GM10847 (cell line): Measurements from ENCODE around the gene RSF1.

Experiments used
- POLR2A ChIP-seq: IDR thresholded peaks from 2 replicates; pipeline ENCODE4 v1.6.1; 2011; ENCODE audit not compliant: insufficient read length; ENCODE audit errors: extremely low read depth

Gene RSF1, protein sequence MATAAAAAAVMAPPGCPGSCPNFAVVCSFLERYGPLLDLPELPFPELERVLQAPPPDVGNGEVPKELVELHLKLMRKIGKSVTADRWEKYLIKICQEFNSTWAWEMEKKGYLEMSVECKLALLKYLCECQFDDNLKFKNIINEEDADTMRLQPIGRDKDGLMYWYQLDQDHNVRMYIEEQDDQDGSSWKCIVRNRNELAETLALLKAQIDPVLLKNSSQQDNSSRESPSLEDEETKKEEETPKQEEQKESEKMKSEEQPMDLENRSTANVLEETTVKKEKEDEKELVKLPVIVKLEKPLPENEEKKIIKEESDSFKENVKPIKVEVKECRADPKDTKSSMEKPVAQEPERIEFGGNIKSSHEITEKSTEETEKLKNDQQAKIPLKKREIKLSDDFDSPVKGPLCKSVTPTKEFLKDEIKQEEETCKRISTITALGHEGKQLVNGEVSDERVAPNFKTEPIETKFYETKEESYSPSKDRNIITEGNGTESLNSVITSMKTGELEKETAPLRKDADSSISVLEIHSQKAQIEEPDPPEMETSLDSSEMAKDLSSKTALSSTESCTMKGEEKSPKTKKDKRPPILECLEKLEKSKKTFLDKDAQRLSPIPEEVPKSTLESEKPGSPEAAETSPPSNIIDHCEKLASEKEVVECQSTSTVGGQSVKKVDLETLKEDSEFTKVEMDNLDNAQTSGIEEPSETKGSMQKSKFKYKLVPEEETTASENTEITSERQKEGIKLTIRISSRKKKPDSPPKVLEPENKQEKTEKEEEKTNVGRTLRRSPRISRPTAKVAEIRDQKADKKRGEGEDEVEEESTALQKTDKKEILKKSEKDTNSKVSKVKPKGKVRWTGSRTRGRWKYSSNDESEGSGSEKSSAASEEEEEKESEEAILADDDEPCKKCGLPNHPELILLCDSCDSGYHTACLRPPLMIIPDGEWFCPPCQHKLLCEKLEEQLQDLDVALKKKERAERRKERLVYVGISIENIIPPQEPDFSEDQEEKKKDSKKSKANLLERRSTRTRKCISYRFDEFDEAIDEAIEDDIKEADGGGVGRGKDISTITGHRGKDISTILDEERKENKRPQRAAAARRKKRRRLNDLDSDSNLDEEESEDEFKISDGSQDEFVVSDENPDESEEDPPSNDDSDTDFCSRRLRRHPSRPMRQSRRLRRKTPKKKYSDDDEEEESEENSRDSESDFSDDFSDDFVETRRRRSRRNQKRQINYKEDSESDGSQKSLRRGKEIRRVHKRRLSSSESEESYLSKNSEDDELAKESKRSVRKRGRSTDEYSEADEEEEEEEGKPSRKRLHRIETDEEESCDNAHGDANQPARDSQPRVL (N-terminal part only)

GRCh38 chr11:77820565-77821348 is at the start of gene RSF1, which contains the start of gene AAMDC:
Gene RSF1, minus strand, starts transcription at chr11:77820722. Its CDS starts 8 bp downstream, at chr11:77820714.
Gene AAMDC, plus strand, starts transcription at chr11:77821144. Its CDS starts 21,353 bp downstream, at chr11:77842497.
- TF ChIP-seq POLR2A: peak; percentile 48

- TF ChIP-seq POLR2A: no peak
Measured at GRCh38 chr11:77868744-77869143, 48.2 kb upstream of the RSF1 start.

DNA sequence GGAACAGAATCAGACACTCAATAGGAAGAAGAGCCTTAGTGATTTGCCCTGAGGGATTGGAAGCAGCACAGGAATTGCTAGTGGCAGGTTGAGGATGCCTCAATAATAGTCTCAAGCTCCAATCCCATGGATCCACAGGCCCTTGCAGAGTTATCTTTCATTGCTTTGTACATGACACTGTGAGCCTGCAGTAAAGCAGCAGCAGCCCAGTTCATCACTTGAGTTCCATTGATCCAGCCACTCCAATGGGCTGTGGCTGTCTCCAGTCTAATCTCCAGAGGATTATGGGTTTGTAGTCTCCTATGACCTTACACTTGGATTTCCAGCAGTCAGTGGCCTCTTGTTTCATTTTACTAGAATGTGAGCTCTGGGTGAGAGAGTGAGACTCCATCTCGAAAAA is 45.8 kb upstream of the RSF1 start:
- TF ChIP-seq POLR2A: no peak

GRCh38 chr11:77865805-77866204 is 45.3 kb upstream of the RSF1 start:
- no peak for TF ChIP-seq POLR2A

GRCh38 chr11:77854838-77855237 is 34.3 kb upstream of the RSF1 start:
- TF ChIP-seq POLR2A: no peak

DNA sequence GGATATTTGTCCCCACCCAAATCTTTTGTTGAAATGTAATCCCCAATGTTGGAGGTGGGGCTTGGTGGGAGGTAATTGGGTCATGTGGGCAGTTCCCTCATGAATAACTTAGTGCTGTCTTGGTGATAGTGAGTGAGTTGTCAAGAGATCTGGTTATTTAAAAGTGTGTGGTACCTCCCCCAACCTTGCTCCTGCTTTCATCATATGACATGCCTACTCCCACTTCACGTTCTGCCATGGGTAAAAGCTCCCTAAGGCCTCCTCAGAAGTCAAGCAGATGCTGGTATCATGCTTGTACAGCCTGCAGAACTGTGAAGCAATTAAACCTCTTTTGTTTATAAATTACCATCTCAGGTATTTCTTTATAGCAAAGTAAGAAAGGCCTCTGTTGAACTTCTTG is 31.0 kb upstream of the RSF1 start:
- TF ChIP-seq POLR2A: no peak

DNA sequence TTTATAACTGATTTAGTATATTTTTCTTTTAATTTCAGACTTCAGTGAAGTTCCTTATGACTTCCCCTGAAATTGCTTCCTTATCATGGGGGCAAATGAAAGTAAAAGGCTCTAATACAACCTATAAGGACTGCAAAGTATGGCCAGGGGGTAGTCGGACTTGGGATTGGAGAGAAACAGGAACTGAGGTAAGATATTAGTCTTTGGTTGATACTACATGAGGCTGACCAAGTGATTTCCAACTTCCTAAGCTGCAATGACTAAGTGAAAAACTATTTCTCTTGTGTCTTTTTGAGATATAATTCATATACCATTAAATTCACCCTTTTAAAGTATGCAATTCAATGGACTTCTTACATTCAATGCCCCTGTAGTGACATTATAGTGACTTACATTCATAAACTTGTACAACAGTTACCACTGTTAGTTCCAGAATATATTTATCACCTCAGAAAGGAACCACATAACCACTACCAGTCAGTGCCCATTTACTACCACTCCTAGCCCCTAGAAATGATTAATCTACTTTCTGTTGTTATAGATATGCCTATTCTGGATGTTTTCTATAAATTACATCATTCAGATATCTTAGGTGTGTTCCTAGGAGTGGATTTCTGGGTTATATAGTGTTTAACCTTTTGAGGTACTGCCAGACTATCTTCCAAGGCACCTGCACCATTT is 22.1 kb upstream of the RSF1 start:
- TF ChIP-seq POLR2A: no peak

GRCh38 chr11:77833302-77833701 is 12.8 kb upstream of the RSF1 start:
- no peak for TF ChIP-seq POLR2A

GRCh38 chr11:77828926-77829325 is 8.4 kb upstream of the RSF1 start:
- TF ChIP-seq POLR2A: no peak

GRCh38 chr11:77823775-77824174 is 3.3 kb upstream of the RSF1 start:
- no peak for TF ChIP-seq POLR2A

GRCh38 chr11:77821349-77821851 is 878 bp upstream of the RSF1 start:
- TF ChIP-seq POLR2A: no peak

- peak; percentile 4 for TF ChIP-seq POLR2A
Measured at GRCh38 chr11:77819921-77820564, 479 bp downstream of the RSF1 start.

DNA sequence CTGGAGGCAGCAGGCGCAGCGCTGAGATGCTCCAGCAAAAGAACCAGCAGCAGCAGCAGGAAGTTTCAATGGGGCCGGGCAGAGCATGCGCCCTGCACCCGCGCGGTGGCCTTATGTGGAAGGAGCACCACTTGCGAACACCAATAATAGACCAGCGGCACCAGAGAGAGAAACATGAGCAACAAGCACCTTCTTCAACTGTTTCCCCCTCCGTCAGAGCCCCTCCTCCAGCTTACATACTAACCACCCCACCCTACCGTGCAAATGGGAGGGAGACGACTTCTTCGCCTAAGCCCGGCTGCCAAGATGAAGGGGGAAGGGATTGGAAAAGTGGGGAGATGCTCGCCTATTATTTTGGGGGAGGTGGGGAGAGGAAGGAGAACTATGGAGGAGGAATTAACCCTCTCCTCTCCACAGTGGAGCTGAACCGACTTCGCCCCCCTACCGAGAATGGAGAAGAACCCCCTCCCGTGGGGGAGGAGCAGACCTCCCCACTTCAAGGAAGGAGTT is 1.1 kb downstream of the RSF1 start:
- peak; percentile 36 for TF ChIP-seq POLR2A
